Endodermal cell (in vitro differentiated cells): Measurements from ENCODE around the gene FYCO1. TPM values are rescaled to one million over a fixed set of nuclear protein-coding genes. Genes with fewer than 3 reads are reported as not detected.
A peak's percentile ranks its signal among the peaks of the same experiment; 100 is the strongest.
"Not testable (repeated sequence)": the region's sequence is repeated elsewhere in the genome, so short reads cannot be mapped to it uniquely, and the experiment has no call there.

Experiments
- DNase-seq: peaks from one replicate; pipeline ENCODE4 v3.0.0-alpha.2; 2017
- H3K27ac ChIP-seq: 2 replicates; pipeline ENCODE4 v1.5.1; 2013; ENCODE audit warnings: mild to moderate bottlenecking, low read depth, low read length, moderate library complexity
- H3K27me3 ChIP-seq: 2 replicates; pipeline ENCODE4 v1.6.1; 2013; ENCODE audit warnings: mild to moderate bottlenecking, low read length, moderate library complexity; ENCODE audit not compliant: insufficient read depth, control insufficient read depth, poor library complexity, severe bottlenecking
- H3K36me3 ChIP-seq: 2 replicates; pipeline ENCODE4 v1.7.0; 2013; ENCODE audit warnings: mild to moderate bottlenecking, low read length, moderate library complexity; ENCODE audit not compliant: control insufficient read depth, insufficient read depth
- H3K4me1 ChIP-seq: one replicate; pipeline ENCODE4 v1.7.0; 2013; ENCODE audit warnings: low read length; ENCODE audit not compliant: control insufficient read depth, insufficient read depth
- H3K4me3 ChIP-seq: 2 replicates; pipeline ENCODE4 v1.5.1; 2013; ENCODE audit warnings: mild to moderate bottlenecking, low read length, moderate library complexity
- H3K9ac ChIP-seq: 2 replicates; pipeline ENCODE4 v1.6.1; 2013; ENCODE audit warnings: mild to moderate bottlenecking, low read length, moderate library complexity; ENCODE audit not compliant: poor library complexity, severe bottlenecking; ENCODE audit errors: extremely low read depth
- H3K9me3 ChIP-seq: 2 replicates; pipeline ENCODE4 v1.6.1; 2013; ENCODE audit warnings: mild to moderate bottlenecking, low read length, moderate library complexity; ENCODE audit not compliant: control insufficient read depth
- H3K27ac Mint-ChIP-seq: 2 replicates; pipeline ENCODE4 v1.8.0; 2020; ENCODE audit warnings: mixed read lengths
- H3K27me3 Mint-ChIP-seq: 2 replicates; pipeline ENCODE4 v1.8.0; 2021; ENCODE audit warnings: mild to moderate bottlenecking, mixed read lengths; ENCODE audit not compliant: insufficient read depth
- H3K36me3 Mint-ChIP-seq: 2 replicates; pipeline ENCODE4 v1.8.0; 2020; ENCODE audit warnings: low read depth, mixed read lengths
- H3K4me1 Mint-ChIP-seq: 2 replicates; pipeline ENCODE4 v1.8.0; 2020; ENCODE audit warnings: mixed read lengths
- H3K4me3 Mint-ChIP-seq: 2 replicates; pipeline ENCODE4 v1.8.0; 2020; ENCODE audit warnings: mild to moderate bottlenecking, moderate library complexity, mixed read lengths
- H3K9me3 Mint-ChIP-seq: 2 replicates; pipeline ENCODE4 v1.8.0; 2020; ENCODE audit warnings: mild to moderate bottlenecking, mixed read lengths
- CTCF ChIP-seq: fragments of 200-600 bp; sonication (generic); conservative IDR thresholded peaks from 2 replicates; pipeline ENCODE4 v1.5.0; 2021; ENCODE audit warnings: antibody characterized with exemption, mild to moderate bottlenecking
- WGBS, 2 experiments: methylation state at CpG; one replicate each; pipeline versions ENCODE4 v1.1.5 to v1.1.7; 2013; ENCODE audit warnings: missing lambda C conversion rate in 2 of 2, mixed read lengths in 1 of 2; ENCODE audit not compliant: insufficient coverage in 1 of 2, insufficient read length in 1 of 2; 5-methylcytosine and 5-hydroxymethylcytosine counted together
- total RNA-seq, 2 donors: library from RNA; stranded (reverse); fragmentation: NEBNext Ultra II Directional in 1 of 2; extraction: Animal tissue kit (Norgen Biotek cat#: 25700) in 1 of 2; gene quantifications; 2 replicates in 1 of 2; 3 replicates in 1 of 2; pipeline ENCODE4 v1.2.1, GENCODE V29; 2021

FYCO1 gene
- total RNA-seq, 2 donors from 2014 or later: 11.3 to 11.8 TPM

GRCh38 chr3:45997942-45998341, 2.3 kb upstream of the FYCO1 start:
- WGBS, 2 experiments: 58% methylated on average over 2 of the region's 2 CpGs; no CpG with 5 or more reads in 1 of the 2 experiments
- no peaks in the 10 kb centered on the region for H3K36me3 ChIP-seq
- TF ChIP-seq CTCF: no peak

GRCh38 chr3:45997499-45997898, 1.9 kb upstream of the FYCO1 start:
- H3K9ac ChIP-seq, H3K4me3 Mint-ChIP-seq, H3K36me3 Mint-ChIP-seq, H3K36me3 ChIP-seq, H3K4me3 ChIP-seq, H3K27ac ChIP-seq, H3K27ac Mint-ChIP-seq, H3K27me3 ChIP-seq, H3K9me3 Mint-ChIP-seq, H3K9me3 ChIP-seq, H3K4me1 ChIP-seq, DNase-seq: not testable (repeated sequence)
- WGBS, 2 experiments: 96 to 97% methylated on average over 4 to 19 of the region's 19 CpGs
- peaks cover 14% of the 10 kb centered on the region for H3K4me1 Mint-ChIP-seq
- peaks cover 10% of the 10 kb centered on the region for H3K27me3 Mint-ChIP-seq

More at GRCh38 chr3:45997942-45998341, 2.3 kb upstream of the FYCO1 start:
- peaks cover 10% of the 10 kb centered on the region for H3K27me3 Mint-ChIP-seq
- peaks cover 2% of the 10 kb centered on the region for H3K4me1 ChIP-seq
- H3K27ac Mint-ChIP-seq: no peak overlapping the region
- H3K4me3 Mint-ChIP-seq: no peak overlapping the region
- no peak for DNase-seq
- H3K9me3 Mint-ChIP-seq: no peaks in the 10 kb centered on the region
- H3K27me3 ChIP-seq: no peaks in the 10 kb centered on the region
- H3K36me3 Mint-ChIP-seq: no peaks in the 10 kb centered on the region
- H3K27ac ChIP-seq: no peak overlapping the region
- H3K9ac ChIP-seq: no peak overlapping the region
- H3K4me3 ChIP-seq: no peak overlapping the region
- H3K4me1 Mint-ChIP-seq: peaks cover 10% of the 10 kb centered on the region
- H3K9me3 ChIP-seq: no peaks in the 10 kb centered on the region

GRCh38 chr3:45994419-45995235, 997 bp downstream of the FYCO1 start:
- H3K27ac Mint-ChIP-seq: no peak overlapping the region
- Histone ChIP-seq H3K9ac (peak overlapping the region; percentile 72), H3K4me3 (peak overlapping the region; percentile 89), H3K4me1 (peaks cover 2% of the 10 kb centered on the region), H3K36me3 (no peaks in the 10 kb centered on the region), H3K27ac (no peak overlapping the region), H3K27me3 (no peaks in the 10 kb centered on the region), H3K9me3 (no peaks in the 10 kb centered on the region)
- peak; percentile 64 for DNase-seq
- whole genome bisulfite sequencing, 2 experiments: 21 to 35% methylated on average over 6 to 15 of the region's 16 CpGs
- no peaks in the 10 kb centered on the region for H3K36me3 Mint-ChIP-seq
- H3K27me3 Mint-ChIP-seq: peaks cover 10% of the 10 kb centered on the region
- H3K4me1 Mint-ChIP-seq: peaks cover 28% of the 10 kb centered on the region
- H3K9me3 Mint-ChIP-seq: no peaks in the 10 kb centered on the region
- peak overlapping the region; percentile 81 for H3K4me3 Mint-ChIP-seq
- TF ChIP-seq CTCF: no peak
